Measurements from ENCODE around the gene MTMR1. TPM values are rescaled to one million over a fixed set of nuclear protein-coding genes. Genes with fewer than 3 reads are reported as not detected.

Gene MTMR1
- total and polyA plus RNA-seq, 5 donors from 2014 or later: 17.9 to 61.1 (median 27.9) TPM

GRCh38 chrX:150775569-150776350 is 82.6 kb downstream of the MTMR1 start:
- no peaks in the 10 kb centered on the region for H3K36me3 ChIP-seq (ENCODE audit: control insufficient read depth, insufficient read depth, low read length)
- no peak overlapping the region for H3K27ac ChIP-seq (ENCODE audit: insufficient read depth, low read length, poor library complexity, severe bottlenecking)
- no peaks in the 10 kb centered on the region for H3K4me1 ChIP-seq (ENCODE audit: control insufficient read depth, insufficient read depth, low read length, poor library complexity, severe bottlenecking)
- DNase-seq (no peak), ATAC-seq (ENCODE audit: low read depth in 2 of 2) (no peak)
- peak overlapping the region in 1 of 3 donors; percentile 38 for H3K27ac Mint-ChIP-seq
- no peak overlapping the region for H3K4me3 ChIP-seq (ENCODE audit: low read depth, low read length)
- H3K27me3 ChIP-seq (ENCODE audit: control insufficient read depth, insufficient read depth, low read length): no peaks in the 10 kb centered on the region
- no peak overlapping the region for H3K4me3 Mint-ChIP-seq
- no peaks in the 10 kb centered on the region for H3K9me3 ChIP-seq (ENCODE audit: control insufficient read depth in 2 of 2, low read length in 2 of 2)
- peaks cover 11% of the 10 kb centered on the region for H3K36me3 Mint-ChIP-seq
- H3K4me1 Mint-ChIP-seq: peaks cover 0 to 3% (median 0%) of the 10 kb centered on the region in 4 donors
- H3K27me3 Mint-ChIP-seq: no peaks in the 10 kb centered on the region
- H3K9me3 Mint-ChIP-seq: no peaks in the 10 kb centered on the region

GRCh38 chrX:150777328-150777992 is 84.3 kb downstream of the MTMR1 start:
- Mint-ChIP-seq H3K36me3 (peaks cover 11% of the 10 kb centered on the region), H3K9me3 (no peaks in the 10 kb centered on the region), H3K4me3 (no peak overlapping the region), H3K27me3 (no peaks in the 10 kb centered on the region), H3K4me1 (peaks cover 0 to 2% (median 0%) of the 10 kb centered on the region in 4 donors), H3K27ac (no peak overlapping the region)
- H3K4me3 ChIP-seq (ENCODE audit: low read depth, low read length): no peak overlapping the region
- no peaks in the 10 kb centered on the region for H3K4me1 ChIP-seq (ENCODE audit: control insufficient read depth, insufficient read depth, low read length, poor library complexity, severe bottlenecking)
- H3K27me3 ChIP-seq (ENCODE audit: control insufficient read depth, insufficient read depth, low read length): no peaks in the 10 kb centered on the region
- no peaks in the 10 kb centered on the region for H3K36me3 ChIP-seq (ENCODE audit: control insufficient read depth, insufficient read depth, low read length)
- ATAC-seq (ENCODE audit: low read depth in 2 of 2): no peak
- H3K27ac ChIP-seq (ENCODE audit: insufficient read depth, low read length, poor library complexity, severe bottlenecking): no peak overlapping the region
- DNase-seq: no peak
- H3K9me3 ChIP-seq (ENCODE audit: control insufficient read depth in 2 of 2, low read length in 2 of 2): no peaks in the 10 kb centered on the region

DNA sequence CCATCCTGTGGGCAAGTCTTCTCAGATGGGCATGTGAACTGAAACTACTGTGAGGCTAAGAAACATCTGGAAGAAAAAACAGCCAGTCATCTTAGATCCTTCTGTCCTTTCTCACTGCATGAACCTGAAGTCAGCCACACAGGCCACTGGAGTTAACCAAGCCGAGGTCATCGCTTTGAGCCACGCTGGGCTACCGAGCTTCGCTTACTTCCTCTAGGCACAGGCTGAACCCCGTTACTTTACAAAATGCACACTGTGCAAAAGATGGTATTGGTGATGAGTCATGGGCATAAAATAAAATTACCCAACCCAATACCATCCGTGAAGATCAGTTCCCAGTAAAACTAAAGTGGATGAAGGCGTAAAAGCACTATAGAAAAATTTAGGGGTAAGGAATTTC is 86.2 kb downstream of the MTMR1 start:
- DNase-seq: no peak
- no peaks in the 10 kb centered on the region for H3K9me3 ChIP-seq (ENCODE audit: control insufficient read depth in 2 of 2, low read length in 2 of 2)
- H3K36me3 ChIP-seq (ENCODE audit: control insufficient read depth, insufficient read depth, low read length): no peaks in the 10 kb centered on the region
- no peak for ATAC-seq (ENCODE audit: low read depth in 2 of 2)
- H3K4me1 ChIP-seq (ENCODE audit: control insufficient read depth, insufficient read depth, low read length, poor library complexity, severe bottlenecking): no peaks in the 10 kb centered on the region
- Mint-ChIP-seq H3K27me3 (no peaks in the 10 kb centered on the region), H3K27ac (peak overlapping the region in 1 of 3 donors; percentile 17), H3K4me3 (no peak overlapping the region), H3K36me3 (peaks cover 11% of the 10 kb centered on the region), H3K9me3 (no peaks in the 10 kb centered on the region), H3K4me1 (peaks cover 0 to 2% (median 0%) of the 10 kb centered on the region in 4 donors)
- no peak overlapping the region for H3K4me3 ChIP-seq (ENCODE audit: low read depth, low read length)
- no peaks in the 10 kb centered on the region for H3K27me3 ChIP-seq (ENCODE audit: control insufficient read depth, insufficient read depth, low read length)
- H3K27ac ChIP-seq (ENCODE audit: insufficient read depth, low read length, poor library complexity, severe bottlenecking): no peak overlapping the region

GRCh38 chrX:150781677-150782076 is 88.5 kb downstream of the MTMR1 start:
- H3K4me3 Mint-ChIP-seq: no peak overlapping the region

GRCh38 chrX:150790021-150790420 is 96.8 kb downstream of the MTMR1 start:
- Histone ChIP-seq H3K4me3 (ENCODE audit: low read depth, low read length) (no peak overlapping the region), H3K27ac (ENCODE audit: insufficient read depth, low read length, poor library complexity, severe bottlenecking) (no peak overlapping the region), H3K36me3 (ENCODE audit: control insufficient read depth, insufficient read depth, low read length) (peaks cover 14% of the 10 kb centered on the region), H3K9me3 (ENCODE audit: control insufficient read depth in 2 of 2, low read length in 2 of 2) (no peaks in the 10 kb centered on the region), H3K4me1 (ENCODE audit: control insufficient read depth, insufficient read depth, low read length, poor library complexity, severe bottlenecking) (no peaks in the 10 kb centered on the region), H3K27me3 (ENCODE audit: control insufficient read depth, insufficient read depth, low read length) (no peaks in the 10 kb centered on the region)
- Mint-ChIP-seq H3K27me3 (no peaks in the 10 kb centered on the region), H3K4me3 (no peak overlapping the region), H3K9me3 (peaks cover 0 to 2% (median 0%) of the 10 kb centered on the region in 7 donors), H3K27ac (peak overlapping the region in 1 of 3 donors; percentile 79), H3K4me1 (peaks cover 0 to 4% (median 2%) of the 10 kb centered on the region in 4 donors), H3K36me3 (peaks cover 19% of the 10 kb centered on the region)
- ATAC-seq (ENCODE audit: low read depth in 2 of 2) (no peak), DNase-seq (no peak)

More at GRCh38 chrX:150781677-150782076, 88.5 kb downstream of the MTMR1 start:
- no peak overlapping the region for H3K27ac ChIP-seq (ENCODE audit: insufficient read depth, low read length, poor library complexity, severe bottlenecking)
- ATAC-seq (ENCODE audit: low read depth in 2 of 2) (no peak), DNase-seq (no peak)
- no peaks in the 10 kb centered on the region for H3K9me3 Mint-ChIP-seq
- peaks cover 0 to 2% (median 0%) of the 10 kb centered on the region in 4 donors for H3K4me1 Mint-ChIP-seq
- H3K36me3 ChIP-seq (ENCODE audit: control insufficient read depth, insufficient read depth, low read length): no peaks in the 10 kb centered on the region
- no peaks in the 10 kb centered on the region for H3K27me3 Mint-ChIP-seq
- no peak overlapping the region for H3K27ac Mint-ChIP-seq
- no peak overlapping the region for H3K4me3 ChIP-seq (ENCODE audit: low read depth, low read length)
- H3K4me1 ChIP-seq (ENCODE audit: control insufficient read depth, insufficient read depth, low read length, poor library complexity, severe bottlenecking): no peaks in the 10 kb centered on the region
- no peaks in the 10 kb centered on the region for H3K27me3 ChIP-seq (ENCODE audit: control insufficient read depth, insufficient read depth, low read length)
- peaks cover under 1% of the 10 kb centered on the region for H3K36me3 Mint-ChIP-seq
- no peaks in the 10 kb centered on the region for H3K9me3 ChIP-seq (ENCODE audit: control insufficient read depth in 2 of 2, low read length in 2 of 2)

GRCh38 chrX:150792949-150793527 is 99.8 kb downstream of the MTMR1 start:
- peaks cover 17% of the 10 kb centered on the region for H3K36me3 ChIP-seq (ENCODE audit: control insufficient read depth, insufficient read depth, low read length)
- H3K4me3 Mint-ChIP-seq: no peak overlapping the region
- no peak for DNase-seq
- no peaks in the 10 kb centered on the region for H3K4me1 ChIP-seq (ENCODE audit: control insufficient read depth, insufficient read depth, low read length, poor library complexity, severe bottlenecking)
- H3K27me3 Mint-ChIP-seq: no peaks in the 10 kb centered on the region
- peaks cover 0 to 2% (median 0%) of the 10 kb centered on the region in 7 donors for H3K9me3 Mint-ChIP-seq
- H3K27me3 ChIP-seq (ENCODE audit: control insufficient read depth, insufficient read depth, low read length): no peaks in the 10 kb centered on the region
- H3K36me3 Mint-ChIP-seq: peaks cover 16% of the 10 kb centered on the region
- no peaks in the 10 kb centered on the region for H3K9me3 ChIP-seq (ENCODE audit: control insufficient read depth in 2 of 2, low read length in 2 of 2)
- peaks cover 0 to 4% (median 2%) of the 10 kb centered on the region in 4 donors for H3K4me1 Mint-ChIP-seq
- no peak for ATAC-seq (ENCODE audit: low read depth in 2 of 2)
- H3K27ac ChIP-seq (ENCODE audit: insufficient read depth, low read length, poor library complexity, severe bottlenecking): no peak overlapping the region
- H3K4me3 ChIP-seq (ENCODE audit: low read depth, low read length): no peak overlapping the region
- H3K27ac Mint-ChIP-seq: no peak overlapping the region

GRCh38 chrX:150805736-150806135 is 112.5 kb downstream of the MTMR1 start:
- no peaks in the 10 kb centered on the region for H3K36me3 ChIP-seq (ENCODE audit: control insufficient read depth, insufficient read depth, low read length)
- H3K9me3 ChIP-seq (ENCODE audit: control insufficient read depth in 2 of 2, low read length in 2 of 2): no peaks in the 10 kb centered on the region
- Mint-ChIP-seq H3K27me3 (no peaks in the 10 kb centered on the region), H3K4me3 (no peak overlapping the region), H3K4me1 (no peaks in the 10 kb centered on the region), H3K27ac (no peak overlapping the region), H3K9me3 (peaks cover 0 to 1% (median 0%) of the 10 kb centered on the region in 7 donors), H3K36me3 (peaks cover 18% of the 10 kb centered on the region)
- no peaks in the 10 kb centered on the region for H3K27me3 ChIP-seq (ENCODE audit: control insufficient read depth, insufficient read depth, low read length)
- H3K4me3 ChIP-seq (ENCODE audit: low read depth, low read length): no peak overlapping the region
- no peak for DNase-seq
- no peak for ATAC-seq (ENCODE audit: low read depth in 2 of 2)
- H3K4me1 ChIP-seq (ENCODE audit: control insufficient read depth, insufficient read depth, low read length, poor library complexity, severe bottlenecking): no peaks in the 10 kb centered on the region
- no peak overlapping the region for H3K27ac ChIP-seq (ENCODE audit: insufficient read depth, low read length, poor library complexity, severe bottlenecking)

Data from CD4-positive, CD25-positive, alpha-beta regulatory T cell (primary cell).